GM23248 (cell line): ENCODE measurements around the gene TRAF5. TPM values are rescaled to one million over a fixed set of nuclear protein-coding genes. Genes with fewer than 3 reads are reported as not detected.

Experiments used
- DNase-seq: peaks from one replicate; pipeline ENCODE4 v3.0.0-alpha.2; 2015
- H2AFZ ChIP-seq: fragments of 200-600 bp; sonication (generic); 2 replicates; pipeline ENCODE4 v1.6.1; 2016; ENCODE audit warnings: antibody characterized with exemption
- H3F3A ChIP-seq: fragments of 200-600 bp; sonication (generic); 2 replicates; pipeline ENCODE4 v1.6.1; 2016; ENCODE audit warnings: mild to moderate bottlenecking, antibody characterized with exemption, mixed run types; ENCODE audit not compliant: insufficient read depth
- H3K27ac ChIP-seq: fragments of 200-600 bp; sonication (generic); 2 replicates; pipeline ENCODE4 v1.5.1; 2016; ENCODE audit warnings: mild to moderate bottlenecking
- H3K27me3 ChIP-seq: fragments of 200-600 bp; sonication (generic); replicated peaks from 2 replicates; pipeline ENCODE4 v1.6.1; 2016; ENCODE audit warnings: mild to moderate bottlenecking; ENCODE audit not compliant: insufficient read depth
- H3K36me3 ChIP-seq: fragments of 200-600 bp; sonication (generic); 2 replicates; pipeline ENCODE4 v1.6.1; 2016; ENCODE audit warnings: low read depth, mild to moderate bottlenecking
- H3K4me1 ChIP-seq: fragments of 200-600 bp; sonication (generic); 2 replicates; pipeline ENCODE4 v1.6.1; 2016; ENCODE audit warnings: mild to moderate bottlenecking; ENCODE audit not compliant: insufficient read depth
- H3K4me2 ChIP-seq: fragments of 200-600 bp; sonication (generic); one replicate; pipeline ENCODE4 v1.6.1; 2016; ENCODE audit warnings: mild to moderate bottlenecking; ENCODE audit not compliant: unreplicated experiment
- H3K4me3 ChIP-seq: fragments of 200-600 bp; sonication (generic); 2 replicates; pipeline ENCODE4 v1.5.1; 2016; ENCODE audit warnings: mild to moderate bottlenecking
- H3K79me2 ChIP-seq: fragments of 200-600 bp; sonication (generic); 2 replicates; pipeline ENCODE4 v1.6.1; 2016; ENCODE audit warnings: mild to moderate bottlenecking; ENCODE audit not compliant: insufficient read depth
- H3K9ac ChIP-seq: fragments of 200-600 bp; sonication (generic); 2 replicates; pipeline ENCODE4 v1.6.1; 2016; ENCODE audit warnings: mild to moderate bottlenecking
- H3K9me2 ChIP-seq: fragments of 200-600 bp; sonication (generic); 2 replicates; pipeline ENCODE4 v1.6.1; 2016; ENCODE audit warnings: mixed run types, mild to moderate bottlenecking, moderate library complexity; ENCODE audit not compliant: insufficient read depth
- H3K9me3 ChIP-seq: fragments of 200-600 bp; sonication (generic); one replicate; pipeline ENCODE4 v1.6.1; 2017; ENCODE audit warnings: low read depth
- H4K20me1 ChIP-seq: fragments of 200-600 bp; sonication (generic); 2 replicates; pipeline ENCODE4 v1.6.0; 2016; ENCODE audit not compliant: insufficient read depth
- EZH2 ChIP-seq: fragments of 200-600 bp; sonication (generic); IDR thresholded peaks from 2 replicates; pipeline ENCODE4 v1.6.1; 2018; ENCODE audit warnings: antibody characterized with exemption, mild to moderate bottlenecking; ENCODE audit not compliant: insufficient read depth, poor library complexity, severe bottlenecking
- EZH2phosphoT487 ChIP-seq: fragments of 200-600 bp; sonication (generic); IDR thresholded peaks from 2 replicates; pipeline ENCODE4 v1.6.1; 2018; ENCODE audit warnings: antibody characterized with exemption, moderate library complexity, mild to moderate bottlenecking, low read depth; ENCODE audit not compliant: insufficient read depth
- WGBS, 2 experiments: methylation state at CpG; one replicate each; pipeline ENCODE4 v1.1.6; 2015 to 2017; ENCODE audit warnings: low lambda C conversion rate in 2 of 2, low coverage in 1 of 2; ENCODE audit errors: missing lambda C conversion rate in 2 of 2; 5-methylcytosine and 5-hydroxymethylcytosine counted together
- in situ Hi-C: fragments of 300-500 bp; cut with MboI; formaldehyde crosslinking; loops from 2 replicates; pipeline ENCODE4 v1.15.0; 2020
- polyA plus RNA-seq: library from polyadenylated mRNA; unstranded; fragments of >200 nt; fragmentation: Nextera tagmentation; extraction: Ambion mirVana; gene quantifications from 2 replicates; pipeline ENCODE4 v1.2.1, GENCODE V29; 2016
- total RNA-seq: library from RNA; depleted of rRNA; stranded (reverse); fragments of >200 nt; shearing (Covaris generic); gene quantifications from 2 replicates; pipeline ENCODE4 v1.2.3, GENCODE V29; 2014

TRAF5 gene
- total and polyA plus RNA-seq, 2 experiments from 2014 or later: 5.7 to 7.7 TPM

- Histone ChIP-seq H3K36me3 (no peaks in the 10 kb centered on the region), H3K9ac (no peak overlapping the region), H2AFZ (no peak overlapping the region), H3K4me1 (peaks cover 17% of the 10 kb centered on the region; the same call in 1 of the 2 replicates), H3F3A (peaks cover 14% of the 10 kb centered on the region; the same call in 1 of the 2 replicates), H3K4me3 (no peak overlapping the region), H3K9me2 (no peaks in the 10 kb centered on the region), H3K27ac (no peak overlapping the region), H3K27me3 (no peaks in the 10 kb centered on the region), H4K20me1 (no peaks in the 10 kb centered on the region), H3K4me2 (no peak overlapping the region), H3K79me2 (peaks cover 36% of the 10 kb centered on the region), H3K9me3 (no peaks in the 10 kb centered on the region)
- 98% methylated on average over 3 of the region's 3 CpGs for WGBS, 2 experiments
- TF ChIP-seq EZH2: no peak
- no peak for TF ChIP-seq EZH2phosphoT487
- no peak for DNase-seq
- in situ Hi-C loops: no loop called here
These were observed 9.0 kb downstream of the TRAF5 start for GRCh38 chr1:211335522-211336157.

GRCh38 chr1:211336161-211336560, 9.5 kb downstream of the TRAF5 start:
- Histone ChIP-seq H3K79me2 (peaks cover 35% of the 10 kb centered on the region), H3K27me3 (no peaks in the 10 kb centered on the region), H3K4me3 (no peak overlapping the region), H2AFZ (no peak overlapping the region), H3K36me3 (no peaks in the 10 kb centered on the region), H3K27ac (no peak overlapping the region), H3K9ac (no peak overlapping the region), H3F3A (peaks cover 9% of the 10 kb centered on the region; the same call in 1 of the 2 replicates), H3K9me3 (no peaks in the 10 kb centered on the region), H3K4me2 (no peak overlapping the region), H3K4me1 (peaks cover 12% of the 10 kb centered on the region; the same call in 1 of the 2 replicates), H4K20me1 (no peaks in the 10 kb centered on the region), H3K9me2 (no peaks in the 10 kb centered on the region)
- DNase-seq: no peak
- in situ Hi-C loops: no loop called here
- TF ChIP-seq EZH2phosphoT487 (no peak), EZH2 (no peak)
- WGBS, 2 experiments: 95 to 100% methylated on average over 3 of the region's 3 CpGs

GRCh38 chr1:211336775-211337174, 10.1 kb downstream of the TRAF5 start:
- in situ Hi-C loops: no loop called here
- H3K79me2 ChIP-seq: peaks cover 35% of the 10 kb centered on the region
- H3K4me3 ChIP-seq: no peak overlapping the region
- H3K4me1 ChIP-seq: peaks cover 6% of the 10 kb centered on the region; the same call in 1 of the 2 replicates
- H2AFZ ChIP-seq: no peak overlapping the region
- DNase-seq: no peak
- H3K4me2 ChIP-seq: no peak overlapping the region
- H3F3A ChIP-seq: 0 out of 2 replicates have a peak, but pooled peaks cover 3% of the 10 kb centered on the region
- no peaks in the 10 kb centered on the region for H3K9me3 ChIP-seq
- TF ChIP-seq EZH2phosphoT487 (no peak), EZH2 (no peak)
- no peaks in the 10 kb centered on the region for H3K27me3 ChIP-seq
- no peaks in the 10 kb centered on the region for H3K36me3 ChIP-seq
- 92 to 93% methylated on average over 15 of the region's 15 CpGs for WGBS, 2 experiments
- no peak overlapping the region for H3K9ac ChIP-seq
- no peaks in the 10 kb centered on the region for H4K20me1 ChIP-seq
- H3K27ac ChIP-seq: no peak overlapping the region
- no peaks in the 10 kb centered on the region for H3K9me2 ChIP-seq

- H2AFZ ChIP-seq: no peak overlapping the region
- H3F3A ChIP-seq: no peaks in the 10 kb centered on the region
- no peaks in the 10 kb centered on the region for H3K9me3 ChIP-seq
- H3K9me2 ChIP-seq: no peaks in the 10 kb centered on the region
- no peaks in the 10 kb centered on the region for H3K27me3 ChIP-seq
- no peak overlapping the region for H3K4me3 ChIP-seq
- in situ Hi-C loops: no loop called here
- WGBS, 2 experiments: 83 to 87% methylated on average over 7 of the region's 7 CpGs
- no peak overlapping the region for H3K9ac ChIP-seq
- no peaks in the 10 kb centered on the region for H4K20me1 ChIP-seq
- DNase-seq: no peak
- H3K36me3 ChIP-seq: no peaks in the 10 kb centered on the region
- TF ChIP-seq EZH2phosphoT487 (no peak), EZH2 (no peak)
- peaks cover 28% of the 10 kb centered on the region for H3K79me2 ChIP-seq
- H3K4me2 ChIP-seq: no peak overlapping the region
- H3K4me1 ChIP-seq: 0 out of 2 replicates have a peak, but pooled peaks cover 5% of the 10 kb centered on the region
- no peak overlapping the region for H3K27ac ChIP-seq
These were observed 11.0 kb downstream of the TRAF5 start for GRCh38 chr1:211337430-211338223.
